Common myeloid progenitor, CD34-positive (primary cell): ENCODE measurements around the gene SSH2.
A peak's percentile ranks its signal among the peaks of the same experiment; 100 is the strongest.

Experiments used
- CTCF ChIA-PET: fragments of 350-600 bp; sonication (Branson Sonifier 250); formaldehyde crosslinking; loops from one replicate; lab custom pipeline; 2021; ENCODE audit warnings: antibody characterized with exemption; lab: Charles Lee
- POLR2A ChIA-PET: fragments of 350-600 bp; sonication (Branson Sonifier 250); formaldehyde crosslinking; loops from one replicate; lab custom pipeline; 2021; ENCODE audit warnings: antibody characterized with exemption; lab: Charles Lee
- DNase-seq, 3 donors: peaks; one replicate each; pipeline versions ENCODE4 v3.0.0 to v3.0.0-alpha.2; 2013
- H3K27ac ChIP-seq, 2 experiments: 1 replicate in 1 of 2; 2 replicates in 1 of 2; pipeline ENCODE4 v1.7.0; 2013; ENCODE audit warnings: inconsistent platforms in 2 of 2, low read length in 2 of 2, mild to moderate bottlenecking in 2 of 2, low read depth in 1 of 2, moderate library complexity in 1 of 2; ENCODE audit not compliant: severe bottlenecking in 2 of 2, insufficient read depth in 1 of 2, poor library complexity in 1 of 2
- H3K27me3 ChIP-seq, 5 experiments: replicated peaks in 2 of 5; 1 replicate in 3 of 5; 2 replicates in 2 of 5; pipeline versions ENCODE4 v1.6.1 to v1.7.0; 2013; ENCODE audit warnings: low read length in 4 of 5, mild to moderate bottlenecking in 2 of 5, moderate library complexity in 2 of 5, inconsistent platforms in 1 of 5; ENCODE audit not compliant: insufficient read depth in 5 of 5, control insufficient read depth in 4 of 5
- H3K36me3 ChIP-seq, 4 experiments: 1 replicate in 2 of 4; 2 replicates in 2 of 4; pipeline versions ENCODE4 v1.6.1 to v1.7.0; 2013; ENCODE audit warnings: low read length in 3 of 4, control low read depth in 1 of 4, mild to moderate bottlenecking in 1 of 4; ENCODE audit not compliant: control insufficient read depth in 4 of 4, insufficient read depth in 4 of 4
- H3K4me1 ChIP-seq, 4 experiments: 1 replicate in 3 of 4; 2 replicates in 1 of 4; pipeline versions ENCODE4 v1.6.1 to v1.7.1; 2013; ENCODE audit warnings: low read length in 3 of 4, mild to moderate bottlenecking in 3 of 4, control low read depth in 1 of 4, inconsistent platforms in 1 of 4, moderate library complexity in 1 of 4; ENCODE audit not compliant: control insufficient read depth in 4 of 4, insufficient read depth in 4 of 4; ENCODE audit errors: control extremely low read depth in 1 of 4
- H3K4me3 ChIP-seq, 7 experiments: 1 replicate in 4 of 7; 2 replicates in 3 of 7; pipeline versions ENCODE4 v1.5.1 to v1.7.0; 2013; ENCODE audit warnings: mild to moderate bottlenecking in 7 of 7, low read length in 6 of 7, moderate library complexity in 6 of 7, inconsistent platforms in 2 of 7, low read depth in 2 of 7, control low read depth in 1 of 7; ENCODE audit not compliant: insufficient read depth in 4 of 7, control insufficient read depth in 1 of 7; ENCODE audit errors: extremely low read depth in 1 of 7
- H3K9me3 ChIP-seq, 5 experiments: 1 replicate in 4 of 5; 2 replicates in 1 of 5; pipeline versions ENCODE4 v1.6.1 to v1.7.1; 2013; ENCODE audit warnings: low read length in 4 of 5, mild to moderate bottlenecking in 2 of 5, inconsistent platforms in 1 of 5, low read depth in 1 of 5, moderate library complexity in 1 of 5; ENCODE audit not compliant: control insufficient read depth in 4 of 5, insufficient read depth in 2 of 5; ENCODE audit errors: control extremely low read depth in 1 of 5
- WGBS: methylation state at CpG from one replicate; pipeline ENCODE4 v1.1.5; 2013; ENCODE audit not compliant: insufficient coverage; 5-methylcytosine and 5-hydroxymethylcytosine counted together

Gene SSH2

GRCh38 chr17:29587591-29587990 is 342.4 kb downstream of the SSH2 start:
- no peak overlapping the region for H3K27ac ChIP-seq
- no peak for DNase-seq
- peak overlapping the region in 3 of 7 experiments; percentile 78 to 90 (median 83) for H3K4me3 ChIP-seq
- ChIA-PET POLR2A (no interaction called here), CTCF (interaction anchor here (0.6 to 1.8 kb wide), 9 partner anchors 8 to 51 kb away, joined by 3 to 8 read pairs (median 6); no protein-coding TSS in a partner anchor)
- peaks cover 0 to 13% (median 5%) of the 10 kb centered on the region in 4 experiments for H3K36me3 ChIP-seq
- WGBS = 94% methylated on average over 3 of the region's 6 CpGs
- H3K4me1 ChIP-seq = peaks cover 4 to 78% (median 77%) of the 10 kb centered on the region in 4 experiments
- no peaks in the 10 kb centered on the region for H3K27me3 ChIP-seq
- no peaks in the 10 kb centered on the region for H3K9me3 ChIP-seq

- no peak overlapping the region for H3K4me3 ChIP-seq
- CTCF ChIA-PET = interaction anchor here (1.0 to 15.9 kb wide), 5 partner anchors 10 to 34 kb away, joined by 3 to 179 read pairs (median 6); no protein-coding TSS in a partner anchor
- no peaks in the 10 kb centered on the region for H3K9me3 ChIP-seq
- H3K27ac ChIP-seq = no peak overlapping the region
- POLR2A ChIA-PET = no interaction called here
- peaks cover 2 to 71% (median 70%) of the 10 kb centered on the region in 4 experiments for H3K4me1 ChIP-seq
- H3K36me3 ChIP-seq = peaks cover 3 to 20% (median 11%) of the 10 kb centered on the region in 4 experiments
- DNase-seq = no peak
- 77% methylated on average over 8 of the region's 9 CpGs for WGBS
- no peaks in the 10 kb centered on the region for H3K27me3 ChIP-seq
Measured at GRCh38 chr17:29586676-29587469, 343.2 kb downstream of the SSH2 start.

- H3K4me1 ChIP-seq = peaks cover 2 to 60% (median 53%) of the 10 kb centered on the region in 4 experiments
- ChIA-PET POLR2A (interaction anchor here (0.6 kb wide), 1 partner anchor 526 kb away, joined by 3 read pairs; no protein-coding TSS in a partner anchor), CTCF (interaction anchor here (1.0 to 15.9 kb wide), 7 partner anchors 9 to 36 kb away, joined by 3 to 179 read pairs (median 7); partner anchors contain the start of genes ABHD15, ANKRD13B and TP53I13)
- 31% methylated on average over 6 of the region's 8 CpGs for WGBS
- no peaks in the 10 kb centered on the region for H3K9me3 ChIP-seq
- H3K27me3 ChIP-seq = no peaks in the 10 kb centered on the region
- H3K36me3 ChIP-seq = peaks cover 3 to 31% (median 17%) of the 10 kb centered on the region in 4 experiments
- H3K27ac ChIP-seq = no peak overlapping the region
- H3K4me3 ChIP-seq = peak overlapping the region in 4 of 7 experiments; percentile 1 to 54 (median 18)
- peak in 2 of 3 donors; percentile 38 to 40 for DNase-seq
Measured at GRCh38 chr17:29585080-29585751, 344.8 kb downstream of the SSH2 start.

DNA sequence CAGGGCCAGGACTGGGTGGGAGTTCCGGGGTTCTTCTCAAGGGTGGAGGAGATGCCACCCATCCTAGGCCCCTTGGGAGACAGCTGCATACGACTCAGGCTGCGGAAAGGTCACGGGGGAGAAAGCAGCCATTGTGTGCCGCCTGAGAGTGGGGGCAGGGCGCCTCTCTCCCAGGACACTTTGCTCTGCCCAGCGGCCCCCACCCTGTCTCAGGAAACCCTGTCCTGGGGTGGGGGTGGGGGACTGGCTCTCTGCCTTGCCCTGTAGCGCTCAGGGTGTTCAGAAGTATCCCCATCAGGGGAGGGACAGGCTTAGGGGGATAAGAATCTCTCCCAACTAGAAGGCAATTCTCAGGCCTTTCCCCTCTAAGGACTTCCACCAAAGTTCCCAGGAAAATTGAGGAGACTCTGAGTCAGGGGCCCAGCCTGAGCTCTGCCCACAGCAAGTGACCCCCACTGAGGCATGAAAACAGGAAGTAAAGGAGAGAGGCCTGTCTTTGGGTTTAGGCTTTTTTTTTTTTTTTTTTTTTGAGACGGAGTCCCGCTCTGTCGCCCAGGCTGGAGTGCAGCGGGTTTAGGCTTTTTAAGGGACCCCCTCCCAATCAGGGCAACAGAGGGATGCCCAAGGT is 345.5 kb downstream of the SSH2 start:
- Histone ChIP-seq H3K9me3 (no peaks in the 10 kb centered on the region), H3K4me3 (peak overlapping the region in 3 of 7 experiments; percentile 4 to 54 (median 31)), H3K27ac (no peak overlapping the region), H3K27me3 (no peaks in the 10 kb centered on the region), H3K36me3 (peaks cover 3 to 38% (median 18%) of the 10 kb centered on the region in 4 experiments), H3K4me1 (peaks cover 0 to 54% (median 47%) of the 10 kb centered on the region in 4 experiments)
- DNase-seq = no peak
- ChIA-PET CTCF (interaction anchor here (0.6 to 15.9 kb wide), 7 partner anchors 9 to 714 kb away, joined by 3 to 179 read pairs (median 7); partner anchors contain the start of genes ABHD15, ANKRD13B and TP53I13), POLR2A (no interaction called here)
- WGBS = 84% methylated on average over 8 of the region's 12 CpGs

- peaks cover 3 to 46% (median 22%) of the 10 kb centered on the region in 4 experiments for H3K36me3 ChIP-seq
- WGBS = 90% methylated on average over 16 of the region's 16 CpGs
- H3K27ac ChIP-seq = no peak overlapping the region
- ChIA-PET POLR2A (no interaction called here), CTCF (interaction anchor here (1.0 to 15.9 kb wide), 6 partner anchors 9 to 71 kb away, joined by 3 to 179 read pairs (median 5); partner anchors contain the start of genes ABHD15, ANKRD13B and TP53I13)
- H3K4me3 ChIP-seq = no peak overlapping the region
- H3K27me3 ChIP-seq = no peaks in the 10 kb centered on the region
- no peak for DNase-seq
- H3K9me3 ChIP-seq = no peaks in the 10 kb centered on the region
- H3K4me1 ChIP-seq = peaks cover 0 to 51% (median 44%) of the 10 kb centered on the region in 4 experiments
Measured at GRCh38 chr17:29583324-29584248, 346.4 kb downstream of the SSH2 start.

DNA sequence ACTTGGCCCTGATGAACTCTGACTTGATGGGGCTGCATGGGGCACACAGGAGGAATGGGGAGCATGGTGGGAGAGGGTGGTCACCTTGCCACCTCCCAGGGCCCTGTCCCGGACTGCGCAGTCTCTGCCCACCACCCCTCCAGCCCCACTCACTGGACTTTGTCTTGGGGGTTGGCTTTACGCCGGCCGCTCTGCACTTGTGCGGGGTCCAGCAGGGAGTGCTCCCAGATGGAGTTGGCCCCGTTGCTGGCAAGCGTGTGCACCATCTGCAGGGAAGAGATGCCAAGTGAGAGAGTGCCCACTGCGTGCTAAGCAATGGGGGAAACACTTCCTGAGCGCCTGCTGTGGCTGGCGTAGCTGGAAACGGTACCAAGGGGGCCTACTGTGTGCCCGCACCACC is 347.3 kb downstream of the SSH2 start:
- 95% methylated on average over 10 of the region's 13 CpGs for WGBS
- no peak overlapping the region for H3K27ac ChIP-seq
- H3K4me3 ChIP-seq = no peak overlapping the region
- H3K27me3 ChIP-seq = no peaks in the 10 kb centered on the region
- no peak for DNase-seq
- ChIA-PET POLR2A (no interaction called here), CTCF (interaction anchor here (1.6 to 15.9 kb wide), 4 partner anchors 10 to 72 kb away, joined by 3 to 179 read pairs (median 72); partner anchors contain the start of genes ABHD15, ANKRD13B and TP53I13)
- H3K9me3 ChIP-seq = no peaks in the 10 kb centered on the region
- H3K4me1 ChIP-seq = peaks cover 0 to 43% (median 36%) of the 10 kb centered on the region in 4 experiments
- H3K36me3 ChIP-seq = peaks cover 3 to 54% (median 30%) of the 10 kb centered on the region in 4 experiments
